UCSD-AML1 (cell line): ENCODE results near the gene EDN3.

Experiments used
- DNase-seq: peaks from one replicate; lab custom pipeline; 2025; ENCODE audit not compliant: unreplicated experiment; lab: John Stamatoyannopoulos, UW

EDN3 gene

DNA sequence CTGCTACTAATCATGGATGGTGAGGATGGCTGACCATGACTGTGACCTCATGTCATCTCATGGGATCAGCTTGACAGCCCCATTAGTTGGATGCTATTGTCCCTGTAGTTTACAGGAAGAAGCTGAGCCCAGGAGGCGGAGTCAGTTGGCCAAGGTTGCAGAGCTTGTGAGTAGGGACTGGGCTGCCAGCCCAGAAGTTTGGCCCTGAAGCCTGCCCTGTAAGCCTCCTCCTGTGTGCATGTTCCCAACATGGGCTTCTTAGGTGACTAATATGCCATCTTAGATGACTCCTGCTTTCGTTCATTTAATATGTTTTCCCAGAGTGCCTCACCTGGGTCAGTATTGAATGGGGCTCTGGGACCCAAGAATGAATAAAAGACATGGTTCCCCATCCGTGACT lies 6.9 kb downstream of the EDN3 start:
- DNase-seq = no peak

DNA sequence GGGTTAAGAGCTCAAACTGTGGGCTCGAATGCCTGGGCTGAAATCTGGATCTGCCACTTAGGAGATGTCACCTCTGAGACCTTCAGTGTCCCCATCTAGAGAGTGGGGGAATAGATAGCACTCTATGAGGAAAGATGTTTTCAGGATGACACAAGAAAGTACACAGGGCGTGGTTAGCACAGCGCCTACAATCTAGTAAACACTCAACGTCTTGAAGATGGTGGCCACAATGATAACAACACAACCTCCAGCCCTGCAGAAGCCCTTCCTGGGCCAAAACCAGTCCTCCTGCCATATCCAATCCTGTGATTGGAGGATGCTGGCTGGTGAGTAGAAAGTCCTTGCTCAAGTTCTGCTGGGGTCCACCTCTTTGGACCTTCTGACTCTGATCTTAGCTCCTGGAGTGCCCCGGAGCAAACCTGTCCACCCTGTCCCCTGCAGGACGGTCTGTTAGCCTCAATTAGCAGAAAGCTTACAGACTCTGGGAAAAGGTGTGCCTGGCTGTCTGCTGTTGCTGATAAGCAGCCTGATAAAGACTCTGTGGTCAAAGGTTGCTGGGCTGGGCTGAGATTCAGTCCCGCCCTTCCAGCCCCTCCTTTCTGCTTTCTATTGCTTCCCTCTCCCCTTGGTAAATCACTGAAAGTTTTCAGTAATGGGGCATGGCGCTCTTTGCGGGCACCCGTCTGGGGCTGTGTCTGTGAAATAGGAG lies 8.2 kb downstream of the EDN3 start:
- no peak for DNase-seq

DNA sequence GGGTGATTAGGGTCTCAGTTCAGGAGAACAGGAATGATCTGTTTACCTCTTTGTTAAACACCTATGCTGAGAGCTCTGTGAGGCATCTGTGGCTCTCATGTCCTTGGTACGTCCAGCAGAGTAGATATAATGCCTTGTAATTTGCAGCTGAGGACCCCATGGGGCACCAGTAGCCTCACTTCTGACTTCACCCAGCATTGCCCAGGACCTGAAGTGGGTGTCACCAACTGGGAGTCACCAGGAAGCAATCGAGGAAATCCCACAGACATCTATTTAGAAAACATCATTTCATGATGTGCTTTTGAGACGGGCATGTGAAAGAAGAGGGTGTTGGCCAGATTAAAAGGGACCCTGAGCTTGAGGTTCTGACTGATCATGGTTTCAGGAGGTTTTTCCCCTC lies 8.8 kb downstream of the EDN3 start:
- no peak for DNase-seq

DNA sequence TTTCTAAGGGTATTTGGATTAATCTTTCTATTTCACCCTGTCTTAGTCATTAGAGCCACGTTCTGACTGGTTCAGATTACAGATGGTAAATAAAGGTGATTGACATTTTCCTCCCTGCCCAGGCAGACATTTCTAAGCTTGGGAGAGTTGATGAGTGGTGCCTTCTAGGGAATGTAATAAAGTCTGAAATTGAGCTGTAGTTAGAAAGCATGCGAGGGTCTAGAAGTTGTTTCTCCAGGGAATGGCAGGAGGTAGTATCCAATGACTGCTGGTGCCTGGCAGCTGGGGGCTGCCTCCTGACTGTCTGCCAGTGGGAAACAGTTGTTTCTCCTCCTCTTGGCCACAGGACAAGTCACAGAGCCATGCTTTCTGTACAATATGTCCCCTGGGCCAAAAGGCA lies 14.6 kb downstream of the EDN3 start:
- no peak for DNase-seq

DNA sequence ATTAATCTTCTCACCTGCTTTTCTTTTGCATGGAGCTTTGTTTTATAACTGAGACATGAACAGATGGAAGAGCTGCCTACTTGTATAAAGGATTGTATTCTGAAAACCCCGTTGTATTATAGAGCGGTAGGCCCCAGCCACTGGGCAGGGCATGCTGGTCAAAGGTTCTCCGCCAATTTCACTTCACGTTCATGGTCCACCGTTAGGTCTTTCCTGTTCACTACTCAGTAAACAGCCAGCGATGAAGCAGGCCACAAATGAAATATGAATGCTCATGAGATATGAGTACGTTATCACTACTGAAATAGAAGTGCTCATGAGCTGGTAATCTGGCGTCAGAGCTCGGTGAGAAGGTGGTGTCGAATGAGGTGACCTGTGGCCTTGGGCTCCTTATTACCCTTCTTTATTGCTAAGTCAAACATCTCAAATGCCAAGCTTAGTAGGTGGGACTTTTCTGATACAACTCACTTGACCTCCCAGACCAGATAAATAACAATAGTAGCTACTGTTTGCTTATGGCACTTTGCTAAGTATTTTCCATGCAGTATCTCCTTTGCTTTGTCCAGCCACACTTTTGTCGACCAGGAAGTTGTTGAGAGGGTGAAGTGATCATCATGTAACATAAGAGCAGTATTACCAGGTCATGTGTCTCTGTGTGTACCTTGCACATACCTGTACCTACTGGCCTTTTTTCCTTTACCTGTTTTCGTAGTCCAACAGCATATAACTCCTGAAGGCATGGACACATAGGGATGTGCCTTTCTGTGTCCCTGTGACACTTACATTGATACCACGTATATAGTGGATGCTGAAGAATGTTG lies 16.7 kb downstream of the EDN3 start:
- no peak for DNase-seq

DNA sequence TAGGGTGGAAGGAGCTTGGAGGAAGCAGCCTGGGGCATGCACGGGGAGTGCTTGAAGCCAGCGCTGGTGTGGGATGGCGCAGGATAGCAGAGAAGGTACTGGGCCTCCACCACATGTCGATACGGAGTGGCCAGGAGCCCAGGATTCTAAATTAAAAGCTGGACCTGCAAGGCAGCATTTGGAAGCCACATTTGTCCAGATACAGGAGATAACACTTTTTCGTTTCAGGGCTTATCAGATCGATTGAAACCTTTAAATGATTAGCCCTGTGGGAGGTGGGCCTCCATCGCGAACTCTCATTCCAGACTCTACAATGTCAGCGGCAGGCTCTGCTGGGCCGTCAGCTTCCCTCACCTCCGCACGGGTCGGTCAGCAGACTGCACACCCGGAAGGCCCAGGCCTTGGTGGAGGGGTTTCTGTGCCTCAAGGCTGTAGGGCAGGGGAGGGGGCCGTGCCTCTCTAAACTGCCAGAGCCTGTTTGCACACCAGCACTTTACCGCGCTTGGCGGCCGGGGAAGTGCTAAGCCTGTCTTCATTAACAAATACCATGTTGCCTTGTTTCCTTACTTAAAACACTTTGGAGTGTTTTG lies 17.9 kb downstream of the EDN3 start:
- DNase-seq = no peak

DNA sequence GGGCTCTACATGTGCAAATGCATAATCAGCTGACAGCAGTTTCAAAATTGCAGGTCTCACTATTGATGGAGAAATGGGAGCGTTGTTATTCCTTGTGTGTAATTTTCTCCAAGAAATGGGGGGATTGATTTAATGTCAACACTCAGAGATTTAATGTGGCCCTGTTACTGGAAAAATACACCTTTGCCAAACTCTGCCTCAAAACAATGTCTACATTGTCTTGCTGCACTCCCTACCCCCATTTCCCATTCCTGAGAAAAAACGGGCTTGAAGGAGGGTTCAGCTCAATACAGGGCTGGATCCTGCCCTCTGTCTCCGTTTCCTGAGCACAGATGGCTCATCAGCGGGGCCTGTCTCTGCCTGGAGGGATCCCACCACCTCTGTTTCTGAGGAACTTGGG lies 18.4 kb downstream of the EDN3 start:
- DNase-seq = no peak

DNA sequence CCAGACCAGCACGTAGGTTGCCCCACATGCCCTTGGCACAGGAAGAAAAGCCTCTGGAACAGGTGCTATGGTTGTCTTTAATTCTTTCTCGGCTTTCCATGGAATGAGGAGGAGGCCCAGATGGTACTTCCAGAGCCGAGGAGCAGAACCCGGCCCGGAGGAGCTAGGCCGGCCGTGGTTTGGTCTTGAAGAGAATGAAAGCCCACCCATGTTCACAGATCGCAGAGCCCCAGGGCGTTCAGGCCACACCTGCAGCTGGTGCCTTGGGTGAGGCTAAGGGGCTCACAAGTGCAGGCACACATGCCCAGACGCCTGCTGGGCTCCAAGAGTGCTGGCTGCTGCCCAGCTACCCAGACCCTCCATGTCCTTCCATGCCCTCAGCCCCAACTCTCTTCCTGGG lies 20.0 kb downstream of the EDN3 start:
- no peak for DNase-seq

DNA sequence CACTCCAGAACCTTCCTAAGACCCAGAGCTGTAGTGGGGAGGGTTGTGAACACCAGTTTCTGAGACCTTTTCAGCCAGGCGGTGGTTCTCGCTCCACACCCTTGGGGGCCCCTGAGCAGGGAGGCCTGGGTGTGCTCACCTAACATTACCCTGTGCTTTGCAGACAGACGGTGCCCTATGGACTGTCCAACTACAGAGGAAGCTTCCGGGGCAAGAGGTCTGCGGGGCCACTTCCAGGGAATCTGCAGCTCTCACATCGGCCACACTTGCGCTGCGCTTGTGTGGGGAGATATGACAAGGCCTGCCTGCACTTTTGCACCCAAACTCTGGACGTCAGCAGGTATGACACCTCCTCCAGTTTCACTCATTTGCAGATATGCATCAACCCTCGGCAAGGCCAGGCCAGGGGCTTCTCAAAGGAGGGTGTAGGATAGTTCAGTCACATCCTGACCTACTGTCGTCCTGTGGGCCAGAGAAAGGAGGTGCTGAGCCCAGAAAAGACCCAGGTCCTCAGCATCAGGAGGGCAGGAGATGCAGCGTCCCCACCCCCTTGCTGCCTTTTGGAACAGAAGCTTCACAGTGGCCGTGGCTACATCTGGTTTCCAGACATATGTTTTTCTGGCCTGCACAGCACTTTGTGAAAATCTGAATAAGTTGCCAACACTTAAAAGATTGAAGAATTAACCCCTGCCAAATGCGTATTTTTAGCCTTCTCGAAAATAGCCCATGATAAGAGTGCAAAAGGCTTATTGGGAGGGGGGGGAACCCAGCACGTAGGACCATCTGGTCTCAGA lies 20.6 kb downstream of the EDN3 start:
- no peak for DNase-seq

DNA sequence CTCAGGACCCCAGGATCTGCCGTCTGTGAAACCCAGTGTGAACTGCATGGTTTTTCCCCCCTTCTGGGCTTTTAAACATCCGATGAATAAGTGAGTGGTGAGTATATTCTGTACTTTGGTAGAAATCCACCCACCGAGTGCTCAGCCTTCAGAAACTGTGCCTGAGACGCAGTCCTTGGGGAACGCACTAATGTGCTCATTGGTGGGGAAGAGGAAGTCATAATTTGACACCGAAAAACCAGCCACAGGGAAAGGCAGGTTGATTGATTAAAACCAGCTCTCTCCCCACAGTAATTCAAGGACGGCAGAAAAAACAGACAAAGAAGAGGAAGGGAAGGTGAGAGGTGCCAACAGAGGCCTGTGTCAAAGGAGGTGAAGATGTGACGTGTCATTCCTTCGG lies 21.7 kb downstream of the EDN3 start:
- no peak for DNase-seq

DNA sequence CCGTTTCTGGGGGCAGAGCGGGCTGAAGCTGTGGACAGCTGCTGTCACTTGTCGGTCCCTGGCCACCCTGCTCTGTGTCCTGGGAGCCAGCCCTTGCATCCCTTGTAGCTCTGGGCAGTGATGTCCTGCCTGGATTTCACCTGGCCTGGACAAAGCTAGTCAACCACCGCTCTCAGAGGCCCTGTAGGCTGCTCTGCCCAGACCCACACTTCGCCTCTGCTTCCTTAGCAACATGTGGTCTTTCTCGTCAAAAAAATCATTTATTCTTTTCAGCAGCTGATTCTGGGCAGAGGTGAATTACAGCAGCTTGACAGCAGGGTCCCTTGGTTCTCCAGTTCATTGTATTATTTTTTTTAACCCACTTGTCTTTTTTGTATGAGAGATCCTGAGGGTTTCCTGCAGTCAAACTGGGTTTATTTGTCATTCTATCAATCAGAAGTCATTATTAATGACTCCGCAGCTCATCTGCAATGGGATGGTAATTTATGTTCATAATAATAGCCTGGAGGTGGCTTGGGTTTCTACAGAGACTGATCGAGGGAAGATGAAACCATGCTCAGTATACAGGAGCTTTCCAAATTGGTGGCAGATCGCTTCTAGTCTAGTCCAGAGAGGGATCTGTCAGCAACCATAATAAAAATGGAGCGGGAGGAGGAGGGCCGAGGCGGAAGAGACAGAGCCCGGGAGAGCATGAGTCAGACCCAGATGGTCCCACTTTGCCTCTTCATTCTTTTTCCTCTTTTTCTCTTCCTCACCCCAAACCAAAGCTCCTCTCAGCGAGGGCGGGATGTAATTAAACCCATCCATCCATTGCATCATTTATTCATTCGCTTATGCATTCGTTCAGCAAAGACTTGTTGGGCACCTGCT lies 22.4 kb downstream of the EDN3 start:
- DNase-seq = no peak

DNA sequence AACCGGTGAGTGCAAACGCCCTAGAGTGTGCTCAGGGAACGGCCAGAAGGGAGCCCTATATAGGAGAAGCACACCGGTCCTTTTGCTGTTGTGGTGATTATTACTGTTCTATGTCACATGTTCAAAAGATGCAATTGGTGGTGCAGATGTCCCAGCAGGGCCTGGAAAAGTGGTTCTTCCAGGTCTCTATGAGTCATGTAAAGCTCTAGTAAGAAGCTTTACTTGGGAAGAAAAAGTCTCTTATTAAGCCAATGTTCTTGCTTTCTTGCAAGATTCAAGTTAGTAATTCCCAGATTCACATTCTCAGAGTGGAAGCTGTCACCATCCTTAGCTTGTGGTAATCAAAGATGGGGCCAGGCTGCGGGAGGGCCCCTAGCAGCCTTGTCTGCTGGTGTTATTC lies 23.3 kb downstream of the EDN3 start:
- no peak for DNase-seq

DNA sequence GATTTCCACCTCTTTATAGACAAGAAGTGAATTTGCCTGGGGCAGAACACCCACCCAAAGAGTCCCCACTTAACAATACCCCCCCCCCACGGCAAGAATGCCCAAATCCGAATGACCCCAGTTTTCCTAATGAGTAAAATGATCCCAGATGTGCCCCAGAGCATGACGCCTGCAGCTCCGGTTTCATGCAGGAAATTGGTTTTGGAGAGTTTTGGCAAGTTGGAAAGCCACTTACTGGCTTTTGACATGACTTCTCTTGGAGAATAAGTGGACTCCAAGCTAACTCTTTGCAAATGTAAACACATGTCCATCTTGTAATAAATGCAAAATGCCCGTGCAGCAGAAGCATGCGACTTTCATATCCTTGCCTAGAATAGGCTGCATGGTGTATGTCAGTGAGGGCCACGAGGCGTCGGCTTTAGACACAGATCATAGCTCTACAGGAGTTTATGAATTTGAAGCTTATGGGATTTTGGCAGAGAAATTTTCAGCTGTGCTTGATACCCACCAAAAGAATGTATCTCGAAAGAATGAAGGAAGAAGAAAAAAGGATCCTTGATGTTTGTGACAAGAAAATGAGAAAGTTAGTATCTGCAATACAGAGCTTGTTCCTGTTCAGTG lies 24.2 kb downstream of the EDN3 start:
- DNase-seq = no peak

DNA sequence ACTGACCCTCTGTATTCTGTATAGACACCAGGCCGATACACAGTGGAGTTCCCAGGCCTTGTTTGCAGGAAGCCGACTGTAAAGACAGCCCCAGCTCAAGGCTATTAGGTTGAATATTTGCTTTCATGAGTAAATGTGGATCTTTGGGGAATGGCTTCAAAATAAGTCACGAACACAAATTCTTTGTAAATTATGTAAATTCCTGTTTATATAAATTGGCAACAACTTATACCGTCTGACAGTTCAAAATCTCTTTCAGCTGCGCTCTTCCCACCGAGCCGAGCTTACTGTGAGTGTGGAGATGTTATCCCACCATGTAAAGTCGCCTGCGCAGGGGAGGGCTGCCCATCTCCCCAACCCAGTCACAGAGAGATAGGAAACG lies 24.7 kb downstream of the EDN3 start:
- no peak for DNase-seq

DNA sequence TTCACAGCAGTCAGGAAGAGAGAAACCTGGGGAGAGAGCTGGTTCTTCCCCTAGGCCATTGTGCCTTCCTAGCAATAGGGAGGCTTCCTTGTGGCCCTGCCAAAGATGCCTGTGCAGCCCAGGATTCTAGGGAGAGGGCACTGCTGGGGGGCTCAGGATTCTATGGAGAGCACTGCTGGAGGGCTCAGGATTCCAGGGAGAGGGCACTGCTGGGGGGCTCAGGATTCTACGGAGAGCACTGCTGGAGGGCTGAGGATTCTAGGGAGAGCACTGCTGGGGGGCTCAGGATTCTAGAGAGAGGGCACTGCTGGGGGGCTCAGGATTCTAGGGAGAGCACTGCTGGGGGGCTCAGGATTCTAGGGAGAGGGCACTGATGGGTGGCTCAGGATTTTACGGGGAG lies 25.8 kb downstream of the EDN3 start:
- DNase-seq = no peak

DNA sequence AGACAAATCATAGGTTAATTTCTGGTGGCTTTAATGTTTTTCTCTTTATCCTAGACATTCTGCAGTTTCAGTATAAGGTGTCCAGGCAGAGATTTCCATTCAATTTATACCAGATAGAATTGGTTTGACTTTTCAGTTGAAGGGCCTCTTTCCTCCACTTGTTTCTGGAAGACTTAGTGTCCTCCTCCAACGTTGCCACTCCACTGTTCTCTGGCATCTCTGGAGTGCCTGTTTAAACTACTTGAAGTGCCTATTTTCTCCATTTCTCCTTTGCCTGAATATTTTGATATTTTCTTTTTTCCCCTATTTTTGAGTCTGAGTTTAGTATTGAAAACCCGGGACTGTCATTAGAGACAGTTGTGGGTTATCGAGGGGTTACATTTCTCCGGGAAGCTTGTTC lies 27.7 kb downstream of the EDN3 start:
- no peak for DNase-seq

DNA sequence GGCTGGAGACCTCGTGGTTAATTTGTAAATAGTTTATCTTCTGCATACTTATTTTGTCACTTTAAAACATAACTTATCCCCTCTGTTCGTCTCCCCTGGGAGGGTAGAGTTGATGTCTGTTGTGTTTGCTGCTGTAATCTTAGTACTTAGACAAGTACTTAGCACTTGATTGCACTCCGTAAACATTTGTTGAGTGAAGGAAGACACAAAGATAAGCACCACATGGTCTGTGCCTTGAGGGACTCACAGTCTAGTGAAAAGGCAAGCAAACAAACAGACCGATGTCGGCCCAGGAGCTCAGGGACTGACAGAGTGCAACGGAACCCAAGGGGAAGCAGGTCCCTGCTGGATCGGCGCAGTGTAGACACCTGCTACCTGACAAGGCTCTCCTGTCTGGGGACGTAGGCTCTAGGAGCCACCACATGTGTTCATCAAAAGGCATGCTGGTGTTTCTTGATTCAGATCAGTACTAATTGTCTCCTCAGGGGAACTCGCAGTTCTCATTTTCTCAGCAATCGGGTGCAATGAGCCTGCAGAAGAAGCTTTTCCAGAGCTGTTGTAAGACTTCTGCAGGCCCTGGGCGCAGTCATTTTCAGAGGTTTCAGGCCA lies 31.4 kb downstream of the EDN3 start:
- no peak for DNase-seq

DNA sequence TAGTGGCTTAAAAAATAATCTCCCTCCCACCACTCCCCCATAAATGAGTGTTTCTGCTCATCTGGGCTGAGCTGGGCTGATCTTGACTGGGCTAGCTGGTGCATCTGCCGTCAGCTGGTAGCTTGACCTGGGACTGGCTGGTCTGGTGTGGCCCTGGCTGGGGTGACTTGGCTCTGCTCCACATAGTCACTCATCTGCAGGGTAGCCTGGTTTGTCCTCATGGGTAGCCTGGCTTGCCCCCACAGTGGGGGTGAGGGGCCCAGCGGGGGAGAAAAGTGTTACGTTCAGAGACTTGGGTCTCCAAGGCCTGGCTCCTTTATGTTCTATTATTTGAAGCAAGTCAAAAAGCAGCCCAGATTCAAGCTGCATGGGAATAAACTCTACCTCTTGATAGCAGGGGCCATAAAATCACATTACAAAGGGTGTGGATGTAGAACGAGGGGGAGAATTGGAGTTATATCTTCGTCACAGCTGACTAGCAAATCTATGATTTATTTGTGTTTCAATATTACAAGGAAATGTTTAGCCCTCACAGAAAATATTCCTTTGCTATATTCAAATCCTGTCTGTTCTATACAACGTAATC lies 32.9 kb downstream of the EDN3 start:
- DNase-seq = no peak

DNA sequence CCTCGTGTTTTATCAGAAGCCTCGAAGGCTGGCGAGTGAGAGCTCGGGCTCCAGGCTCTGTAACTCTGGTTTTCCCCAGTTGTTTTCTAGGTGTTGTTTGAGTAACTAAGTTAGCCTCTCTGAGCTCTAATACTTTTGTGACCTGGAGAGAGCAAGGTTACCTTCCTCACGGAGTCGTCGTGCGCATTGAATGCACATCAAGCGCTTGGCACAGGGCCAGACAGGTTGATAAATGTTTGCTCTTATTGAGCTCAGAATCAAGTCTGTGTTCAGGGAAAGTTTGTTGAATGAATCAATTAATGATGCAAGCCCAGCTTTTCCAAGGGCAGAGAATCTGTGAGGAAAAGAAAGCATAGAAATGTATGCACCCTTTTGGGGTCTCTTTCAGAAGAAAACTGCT lies 33.5 kb downstream of the EDN3 start:
- no peak for DNase-seq
